ENCODE measurements around the gene PAK1.
"Not testable (repeated sequence)": the region's sequence is repeated elsewhere in the genome, so short reads cannot be mapped to it uniquely, and the experiment has no call there.

PAK1 gene

DNA sequence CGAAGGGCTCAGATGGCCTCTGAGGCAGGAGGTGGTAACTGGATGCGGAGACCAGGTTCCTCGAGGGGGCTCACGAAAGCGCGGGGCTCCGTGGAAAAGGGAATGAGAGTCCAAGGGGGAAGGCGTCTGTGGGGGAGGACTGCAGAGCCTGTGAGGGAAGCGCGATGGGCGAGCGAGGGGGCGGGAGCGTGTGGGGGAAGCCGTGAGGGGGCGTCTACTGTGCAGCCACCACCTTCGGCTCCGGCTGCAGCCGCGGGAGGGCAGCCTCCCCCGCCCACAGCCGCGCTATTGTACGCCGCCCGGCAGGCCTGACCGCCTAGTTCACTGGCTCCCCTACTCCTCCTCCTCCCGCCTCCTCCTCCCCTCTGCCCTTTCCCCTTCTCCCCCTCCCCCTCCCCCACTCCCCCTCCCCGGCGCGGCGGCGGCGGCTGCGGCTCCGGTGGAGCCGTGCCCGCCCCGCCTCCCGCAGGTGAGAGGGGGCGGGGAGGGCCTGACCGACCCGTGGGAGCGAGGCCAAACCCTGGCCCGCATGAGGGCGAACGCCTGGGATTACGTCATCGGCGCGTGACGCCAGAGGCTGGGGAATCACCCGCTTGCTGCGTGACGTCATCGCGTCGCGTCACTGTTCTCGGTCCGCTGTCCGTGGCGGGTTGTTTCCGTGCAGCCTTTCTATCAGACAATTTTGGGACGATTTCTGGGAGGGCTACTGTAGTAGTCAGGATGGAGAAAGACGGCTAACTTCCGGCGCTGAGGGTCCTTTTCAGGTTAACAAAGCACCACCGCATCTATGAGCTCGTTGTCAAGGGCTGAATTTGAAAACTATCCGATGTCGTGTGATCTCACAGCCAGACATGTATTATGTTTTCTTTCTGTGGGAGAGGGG, at the start of gene PAK1:
TSS of gene PAK1 (minus strand) at position 294 of the 883 bp plus-strand sequence. CDS start 81,574 bp downstream, outside the sequence.
- peak; percentile 60 for DNase-seq (ENCODE audit: low spot score)

DNA sequence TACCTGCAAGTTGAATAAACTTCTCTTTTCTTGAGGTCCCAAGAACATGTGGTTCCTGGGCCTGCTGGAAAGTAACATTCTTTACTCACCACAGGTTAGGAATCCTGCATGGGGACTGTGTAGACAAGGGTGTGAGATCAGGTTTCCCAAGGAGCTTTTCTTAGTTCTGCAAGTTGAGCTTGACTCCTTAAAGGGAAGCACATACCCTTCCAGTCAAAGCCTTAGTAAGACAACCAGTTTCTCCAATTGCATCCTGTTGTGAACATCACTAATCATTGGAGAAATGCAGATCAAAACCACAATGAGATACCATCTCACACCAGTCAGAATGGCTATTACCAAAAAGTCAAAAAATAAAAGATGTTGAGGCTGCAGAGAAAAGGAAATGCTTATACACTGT, 48.3 kb upstream of the PAK1 start:
- no peak for DNase-seq (ENCODE audit: low spot score)

DNA sequence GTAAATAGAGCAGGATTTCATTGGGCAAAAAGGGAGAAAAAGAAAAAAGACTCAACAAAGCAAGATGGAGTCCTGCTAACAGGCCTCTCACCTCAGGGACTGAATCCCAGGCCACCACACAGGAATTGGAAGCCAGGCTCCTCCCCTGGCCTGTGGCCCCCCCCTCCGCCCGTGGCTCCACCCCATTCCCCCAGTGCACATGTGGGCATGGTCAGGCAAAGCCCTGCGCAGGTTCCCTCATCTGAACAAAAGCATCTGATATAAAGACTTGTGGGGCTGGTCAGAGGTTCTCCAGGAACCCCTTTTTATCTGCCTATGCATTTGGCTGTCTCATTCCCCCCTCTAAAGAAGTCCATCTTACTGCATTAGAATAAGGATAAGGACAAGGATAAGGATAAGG, 46.0 kb upstream of the PAK1 start:
- DNase-seq (ENCODE audit: low spot score): no peak

DNA sequence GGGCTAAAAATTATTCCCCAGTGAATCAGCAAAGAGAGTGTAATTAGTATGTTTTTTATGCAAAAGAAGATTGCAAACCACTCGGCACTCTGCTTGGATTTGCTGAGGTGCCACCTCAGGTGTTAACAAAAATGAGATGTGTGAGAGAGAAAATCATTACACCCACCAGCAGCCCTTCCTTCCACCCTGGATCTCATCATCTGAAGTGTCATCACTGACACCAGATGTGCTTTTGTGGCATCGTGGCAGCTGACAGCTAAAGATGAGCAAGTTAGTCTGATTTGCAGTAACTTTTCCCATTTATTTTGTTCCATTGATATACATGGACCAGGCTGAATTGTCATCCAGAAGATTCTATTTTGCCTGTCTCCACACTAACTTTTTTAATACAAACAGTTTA, 44.6 kb upstream of the PAK1 start:
- no peak for DNase-seq (ENCODE audit: low spot score)

DNA sequence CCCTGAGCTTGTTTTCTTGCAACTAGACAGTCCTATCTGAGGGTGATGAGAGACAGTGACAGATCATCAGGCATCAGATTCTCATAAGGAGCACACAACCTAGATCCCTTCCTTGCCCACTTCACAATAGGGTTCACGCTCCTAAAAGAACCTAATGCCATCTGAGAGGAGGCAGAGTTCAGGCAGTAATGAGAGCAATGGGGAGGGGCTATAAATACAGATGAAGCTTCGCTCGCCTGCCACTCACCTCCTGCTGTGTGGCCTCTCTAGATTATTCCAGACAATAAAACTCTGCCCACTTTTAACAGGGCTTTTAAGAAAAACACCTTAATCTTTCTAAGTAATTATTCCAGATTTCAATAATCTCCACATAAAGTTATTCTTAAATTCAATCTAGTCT, 43.9 kb upstream of the PAK1 start:
- no peak for DNase-seq (ENCODE audit: low spot score)

DNA sequence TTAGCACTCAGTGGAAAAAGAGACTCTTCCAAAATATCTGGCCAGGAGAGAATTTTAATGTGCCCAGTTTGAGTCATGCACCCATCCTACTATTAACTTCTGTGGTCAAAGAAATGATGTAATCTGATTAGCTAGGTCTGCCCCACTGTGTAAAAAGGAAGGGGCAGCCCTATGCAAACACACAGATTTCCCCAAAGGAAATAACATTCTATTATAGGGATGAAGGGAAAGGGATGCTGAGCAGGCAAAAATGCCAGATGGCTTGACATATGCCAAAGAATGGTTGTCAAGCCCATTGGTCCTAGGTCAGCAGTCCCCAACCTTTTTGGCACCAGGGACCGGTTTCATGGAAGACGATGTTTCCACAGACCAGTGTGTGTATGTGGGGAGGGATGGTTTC, 43.3 kb upstream of the PAK1 start:
- DNase-seq (ENCODE audit: low spot score): no peak

DNA sequence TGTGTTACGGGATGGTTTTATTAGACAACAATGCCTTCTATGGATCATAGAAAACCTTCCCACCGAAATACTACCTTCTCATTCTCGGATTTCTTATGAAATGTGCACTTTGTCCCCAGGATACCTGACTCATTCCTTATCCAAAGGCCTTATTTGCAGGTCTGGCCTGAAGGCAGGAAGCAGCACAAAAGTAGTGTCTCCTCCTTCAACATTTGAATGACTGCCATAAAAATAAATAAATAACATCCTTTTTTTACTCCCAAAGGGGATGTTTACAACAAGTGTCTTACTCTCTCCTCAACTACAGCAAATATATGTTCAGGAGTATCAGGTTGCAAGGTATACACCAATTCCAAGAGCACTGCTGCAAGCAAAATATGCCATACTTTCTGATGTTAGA, 41.6 kb upstream of the PAK1 start:
- no peak for DNase-seq (ENCODE audit: low spot score)

DNA sequence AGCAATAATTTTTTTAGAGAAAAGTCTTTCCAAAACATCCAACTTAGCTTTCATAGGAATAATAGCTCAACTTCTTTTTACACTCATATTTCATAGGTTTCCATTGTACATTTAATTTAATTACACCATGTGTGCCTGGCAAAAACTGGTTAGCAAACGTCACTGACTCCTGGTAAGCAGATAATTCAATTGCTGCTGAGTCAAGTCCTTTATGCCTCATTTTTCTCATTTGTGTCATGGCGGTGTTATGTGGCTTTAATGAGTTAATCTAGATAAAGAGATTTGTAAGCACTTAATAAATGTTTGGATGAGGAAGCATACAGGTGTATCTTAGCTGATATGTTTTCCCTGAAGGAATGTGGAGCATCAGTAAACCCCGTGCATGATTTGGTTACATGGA, 41.2 kb upstream of the PAK1 start:
- no peak for DNase-seq (ENCODE audit: low spot score)

DNA sequence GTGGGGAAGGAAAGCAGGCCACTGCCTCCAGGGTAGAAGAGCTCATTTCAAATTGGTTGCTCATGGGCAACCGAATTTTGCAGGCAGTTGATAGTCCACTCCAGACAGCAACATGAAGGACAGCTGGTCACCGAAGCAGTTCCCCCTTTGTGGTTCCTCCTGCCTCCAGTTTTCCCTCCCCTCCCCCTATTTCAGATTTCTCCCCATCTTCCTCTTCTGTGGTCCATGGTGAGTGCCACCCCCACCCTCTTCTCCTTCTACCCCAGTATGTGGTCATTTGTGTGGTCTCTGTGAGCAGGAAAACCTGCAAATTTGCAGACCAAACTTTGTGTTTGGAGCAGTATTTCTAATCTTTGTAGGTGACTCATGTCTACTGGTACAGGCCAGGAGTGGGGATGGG, 38.2 kb upstream of the PAK1 start:
- no peak for DNase-seq (ENCODE audit: low spot score)

DNA sequence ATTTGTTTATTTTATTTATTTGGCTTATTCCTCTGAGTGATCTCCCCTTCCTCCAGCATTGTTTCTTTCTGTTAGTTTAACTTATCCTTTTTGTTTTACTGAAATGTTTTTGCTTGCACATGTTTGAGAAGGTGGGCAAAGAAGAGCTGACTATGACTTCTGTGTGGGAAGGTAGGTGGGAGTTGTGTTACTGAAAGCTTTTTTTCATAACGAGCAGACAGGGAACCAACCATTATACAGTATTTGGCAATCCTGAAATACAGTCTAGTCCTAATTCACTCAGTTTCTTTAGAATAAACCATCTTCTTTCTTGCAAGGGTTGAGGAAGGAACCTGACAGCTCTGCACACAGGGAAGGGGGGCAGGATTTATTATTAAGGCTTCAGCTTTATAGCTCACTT, 37.0 kb upstream of the PAK1 start:
- DNase-seq (ENCODE audit: low spot score): no peak

DNA sequence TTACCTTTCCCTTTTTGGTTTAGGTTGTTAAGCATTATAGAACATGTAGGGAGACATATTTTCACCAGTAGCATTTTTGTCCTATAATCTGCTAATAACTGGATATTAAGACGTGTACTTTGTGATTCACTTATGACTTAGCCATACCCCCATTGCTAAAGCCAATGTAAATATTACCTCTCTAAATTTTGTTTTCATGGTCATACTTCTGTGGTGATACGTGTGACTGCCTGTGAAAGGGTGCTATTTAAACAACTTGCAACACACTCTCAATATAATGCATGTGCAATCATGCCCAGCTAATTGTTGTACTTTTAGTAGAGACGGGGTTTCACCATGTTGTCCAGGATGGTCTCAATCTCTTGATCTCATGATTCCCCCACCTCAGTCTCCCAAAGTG, 36.2 kb upstream of the PAK1 start:
- DNase-seq (ENCODE audit: low spot score): no peak

DNA sequence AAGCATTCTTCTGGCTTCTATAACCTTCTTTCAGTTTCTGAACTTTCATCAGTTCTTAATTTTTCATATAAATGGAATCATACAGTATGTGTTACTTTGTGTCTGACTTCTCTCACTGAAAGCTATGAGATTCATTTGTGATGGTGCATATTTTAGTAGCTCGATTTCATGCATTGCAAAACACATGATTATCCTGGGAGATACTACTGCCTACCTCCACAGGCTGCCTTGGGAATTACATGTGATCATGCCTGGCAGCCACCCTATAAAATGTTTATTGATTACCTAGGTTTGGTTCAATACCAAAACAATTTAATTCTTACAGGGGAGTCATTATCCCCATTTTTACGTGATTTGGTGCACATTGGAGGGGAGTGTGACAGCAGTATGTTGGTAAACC, 34.1 kb upstream of the PAK1 start:
- DNase-seq (ENCODE audit: low spot score): no peak

DNA sequence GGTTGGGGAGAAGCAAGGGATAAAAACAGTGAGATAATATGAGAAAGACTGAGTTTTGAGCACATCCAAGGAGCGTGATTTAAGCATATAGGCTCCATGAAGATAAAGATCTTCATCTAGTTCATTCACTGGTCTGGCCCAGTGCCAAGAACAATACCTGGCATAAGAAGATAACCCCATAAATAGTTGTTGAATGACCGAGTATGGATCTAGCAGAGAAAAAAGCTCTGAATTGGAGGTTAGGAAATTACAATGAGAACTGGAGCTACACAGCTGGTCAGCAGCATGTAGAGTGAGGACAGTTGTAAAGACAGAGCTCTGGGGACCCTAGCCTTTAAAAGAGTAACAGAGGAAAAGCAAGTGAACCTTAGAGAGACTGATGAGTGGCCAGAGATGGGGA, 33.0 kb upstream of the PAK1 start:
- no peak for DNase-seq (ENCODE audit: low spot score)

DNA sequence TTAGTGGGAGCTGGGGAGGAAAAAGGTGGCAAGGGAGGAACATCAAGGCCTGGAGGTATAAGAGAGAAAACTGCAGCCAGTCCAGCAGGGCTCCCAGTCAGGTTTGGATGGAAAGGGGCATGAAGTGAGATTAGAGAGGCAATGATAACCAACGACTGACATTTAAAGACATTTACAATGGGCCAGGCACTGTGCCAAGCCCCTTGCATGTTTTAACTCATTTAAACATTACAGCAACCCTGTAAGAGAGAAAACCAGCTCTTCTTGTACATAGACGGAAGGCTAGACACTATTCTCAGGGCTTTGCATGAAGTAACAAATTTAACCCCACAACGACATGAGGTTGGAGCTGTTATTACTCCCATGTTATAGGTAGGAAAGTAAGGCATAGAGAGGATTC, 32.1 kb upstream of the PAK1 start:
- DNase-seq (ENCODE audit: low spot score): no peak

DNA sequence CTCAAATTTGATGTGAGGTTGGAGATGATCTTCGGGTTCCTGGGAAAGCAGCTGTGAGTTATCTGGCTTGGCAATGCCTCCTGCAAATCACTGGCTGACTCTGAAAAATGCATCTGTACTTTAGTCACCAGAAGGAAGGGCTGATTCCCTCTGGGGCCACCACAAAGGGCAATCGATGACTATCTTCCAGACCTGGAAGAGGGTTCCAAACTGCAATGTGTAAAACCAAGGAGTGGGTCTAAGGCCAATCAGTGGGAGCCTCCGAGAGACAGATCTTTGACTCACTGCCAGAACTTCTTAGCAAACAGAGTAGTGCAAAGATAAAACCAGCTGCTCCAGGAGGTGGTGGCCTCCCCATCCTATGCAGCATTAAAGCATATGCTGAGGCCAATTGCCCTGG, 29.1 kb upstream of the PAK1 start:
- DNase-seq (ENCODE audit: low spot score): peak; percentile 67

DNA sequence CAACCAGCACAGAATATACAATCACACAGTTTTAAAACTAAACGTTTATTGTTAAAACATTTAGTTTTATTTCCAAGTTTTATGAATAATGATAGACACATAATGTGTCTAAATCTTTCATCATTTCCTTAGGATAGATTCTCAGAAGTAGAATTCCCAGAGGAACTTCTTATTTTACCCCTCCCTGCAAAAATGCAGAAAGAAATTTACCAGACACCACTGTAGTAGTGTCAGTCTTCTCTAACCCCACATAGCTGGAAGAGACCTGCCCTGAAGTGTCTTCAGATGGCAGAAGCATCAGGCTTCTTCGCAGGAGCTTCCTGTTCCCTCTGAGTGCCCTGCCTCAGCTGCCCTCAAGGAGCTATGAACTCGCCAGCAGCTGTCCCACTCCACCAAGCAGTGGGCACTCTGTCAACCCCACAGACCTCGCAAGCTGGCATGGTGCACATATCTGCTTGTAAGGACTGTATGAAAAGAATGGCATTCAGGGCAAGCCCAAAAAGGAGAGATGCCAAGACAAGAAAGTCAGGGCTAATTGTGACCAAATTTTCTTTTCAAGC, 28.5 kb upstream of the PAK1 start:
- DNase-seq (ENCODE audit: low spot score): peak; percentile 15

DNA sequence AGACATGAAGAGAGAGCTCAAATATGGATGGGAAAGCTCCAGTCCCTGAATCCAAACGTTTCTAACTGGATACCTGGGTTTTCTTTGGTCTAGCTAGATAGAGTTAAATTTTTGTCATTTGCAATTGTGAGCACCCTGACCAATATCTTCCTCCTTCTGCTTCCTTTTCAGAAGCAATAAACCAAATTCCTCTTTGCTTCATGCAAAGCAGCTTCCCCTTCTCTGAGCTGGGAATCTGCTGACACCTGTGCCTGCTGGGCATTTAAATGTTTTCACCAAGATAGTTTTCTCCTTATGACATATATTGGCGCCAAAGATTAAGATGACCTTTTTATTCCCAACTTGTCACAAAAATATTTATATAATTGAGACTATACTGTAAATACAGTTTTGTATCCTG, 27.9 kb upstream of the PAK1 start:
- no peak for DNase-seq (ENCODE audit: low spot score)

DNA sequence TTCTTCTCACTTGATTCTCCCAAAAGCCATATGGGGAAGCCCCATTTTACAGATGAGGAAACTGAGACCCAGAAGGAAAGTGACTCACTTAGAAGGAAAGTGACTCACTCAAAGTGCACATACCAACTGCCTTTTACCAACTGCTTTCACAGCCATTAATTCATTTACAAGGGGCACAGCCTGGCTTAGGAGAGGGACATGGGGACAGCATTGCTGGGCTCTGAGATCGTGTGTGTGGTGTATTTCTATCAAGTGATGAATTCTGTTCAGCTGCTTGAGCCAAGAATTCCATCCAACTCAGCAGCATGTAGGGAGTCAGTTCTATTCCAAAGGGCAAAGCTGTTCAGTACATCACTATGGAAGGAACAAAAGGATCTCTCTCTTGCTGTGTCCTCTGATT, 23.5 kb upstream of the PAK1 start:
- no peak for DNase-seq (ENCODE audit: low spot score)

DNA sequence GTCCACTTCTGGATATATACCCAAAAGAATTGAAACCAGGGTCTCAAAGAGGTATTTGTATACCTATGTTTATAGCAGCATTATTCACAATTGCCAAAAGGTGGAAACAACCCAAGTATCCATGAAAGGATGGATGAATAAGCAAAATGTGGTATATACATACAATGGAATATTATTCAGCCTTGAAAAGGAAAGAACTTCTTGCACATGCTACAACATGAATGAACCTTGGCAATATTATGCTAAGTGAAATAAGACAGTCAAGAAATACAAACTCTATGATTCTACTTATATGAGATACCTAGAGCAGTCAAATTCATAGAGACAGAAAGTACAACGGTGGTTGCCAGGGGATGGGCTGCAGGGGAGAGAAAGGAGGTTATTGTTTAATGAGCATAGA, 21.6 kb upstream of the PAK1 start:
- DNase-seq (ENCODE audit: low spot score): no peak

DNA sequence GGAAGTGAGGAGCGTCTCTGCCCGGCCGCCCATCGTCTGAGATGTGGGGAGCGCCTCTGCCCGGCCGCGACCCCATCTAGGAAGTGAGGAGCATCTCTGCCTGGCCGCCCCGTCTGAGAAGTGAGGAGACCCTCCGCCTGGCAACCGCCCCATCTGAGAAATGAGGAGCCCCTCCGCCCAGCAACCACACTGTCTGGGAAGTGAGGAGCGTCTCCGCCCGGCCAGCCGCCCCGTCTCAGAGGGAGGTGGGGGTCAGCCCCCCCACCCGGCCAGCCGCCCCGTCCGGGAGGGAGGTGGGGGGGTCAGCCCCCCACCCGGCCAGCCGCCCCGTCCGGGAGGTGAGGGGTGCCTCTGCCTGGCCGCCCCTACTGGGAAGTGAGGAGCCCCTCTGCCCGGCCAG, 16.1 kb upstream of the PAK1 start:
- DNase-seq (ENCODE audit: low spot score): not testable (repeated sequence)

DNA sequence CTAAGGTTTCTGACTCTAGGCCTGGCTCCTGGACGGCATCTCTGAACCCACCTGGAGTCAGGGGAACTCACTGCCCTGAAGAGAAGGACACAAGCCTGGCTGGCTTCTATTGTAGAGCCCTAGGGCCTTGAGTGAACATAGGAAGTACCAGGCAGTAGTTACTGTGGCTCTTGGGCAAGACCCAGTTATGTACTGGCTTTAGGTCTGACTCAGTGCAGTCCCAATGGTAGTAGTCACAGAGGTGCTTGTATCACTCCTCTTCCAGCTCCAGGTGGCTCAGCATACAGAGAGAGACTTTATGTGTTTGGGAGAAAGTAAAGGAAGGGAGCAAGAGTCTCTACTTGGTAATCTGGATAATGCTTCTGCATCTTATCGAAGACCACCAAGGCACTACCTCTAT, 13.9 kb upstream of the PAK1 start:
- DNase-seq (ENCODE audit: low spot score): no peak

DNA sequence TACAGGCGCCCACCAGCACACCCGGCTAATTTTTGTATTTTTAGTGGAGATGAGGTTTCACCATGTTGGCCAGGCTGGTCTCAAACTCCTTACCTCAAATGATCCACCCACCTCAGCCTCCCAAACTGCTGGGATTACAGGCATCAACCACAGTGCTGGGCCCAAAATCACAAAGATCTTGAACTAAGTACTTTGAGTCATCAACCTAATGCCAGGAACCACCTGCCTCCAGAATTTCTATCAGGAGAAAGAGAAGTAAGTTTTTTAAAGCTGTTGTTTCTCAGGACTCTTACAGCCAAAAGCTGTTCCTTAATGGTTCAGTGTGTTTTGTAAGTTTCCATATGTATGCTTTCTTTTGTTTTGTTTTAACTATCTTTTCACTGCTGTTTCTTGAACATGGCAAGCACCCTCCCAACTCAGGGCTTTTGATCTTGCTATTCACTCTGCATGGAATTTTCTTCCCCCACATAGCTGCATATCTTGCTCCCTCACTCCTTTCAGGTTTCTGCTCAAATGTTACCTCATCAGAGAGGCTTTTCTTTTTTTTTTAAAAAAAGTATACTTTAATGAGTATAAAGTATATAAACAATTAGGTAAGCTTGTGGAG, 6.0 kb upstream of the PAK1 start:
- DNase-seq (ENCODE audit: low spot score): no peak

DNA sequence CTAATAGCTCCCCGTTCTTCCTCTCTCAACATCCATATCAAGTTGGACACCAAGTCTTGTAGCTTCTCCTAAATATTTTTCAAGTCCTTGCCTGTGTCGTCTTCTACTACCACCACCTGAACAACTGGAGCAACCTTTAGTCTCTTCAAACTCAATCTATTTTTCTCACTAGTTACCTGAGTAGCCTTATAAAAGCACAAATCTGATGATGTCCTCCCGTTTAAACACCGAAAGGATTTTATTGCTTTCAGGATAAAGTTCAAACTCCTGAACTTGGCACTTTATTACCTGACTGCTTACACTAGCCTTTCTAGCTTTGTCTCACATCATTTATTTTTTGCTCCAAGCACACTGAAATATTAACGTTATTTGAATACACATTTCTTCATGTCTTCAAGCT, 1.3 kb upstream of the PAK1 start:
- no peak for DNase-seq (ENCODE audit: low spot score)

DNA sequence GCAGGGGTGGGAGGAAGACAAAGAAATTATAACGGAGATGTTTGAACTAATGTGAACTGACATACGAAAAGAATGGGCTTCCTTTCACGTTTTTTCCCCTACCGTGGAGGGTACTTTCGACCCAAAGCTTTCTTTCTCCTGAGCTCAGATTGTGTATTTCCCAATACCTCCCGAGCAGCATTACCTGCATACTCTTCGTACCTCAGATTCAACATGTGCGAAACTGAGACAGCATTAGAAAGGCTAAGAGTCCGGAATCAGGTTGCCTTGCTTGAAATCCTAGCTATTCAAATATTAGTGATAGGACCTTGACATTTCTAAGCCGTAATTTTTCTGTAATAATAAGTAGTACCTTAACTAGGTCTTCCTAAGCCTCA, 778 bp upstream of the PAK1 start:
- no peak for DNase-seq (ENCODE audit: low spot score)
